Esophagus squamous epithelium (tissue), 4 donors: ENCODE measurements around the gene AHSP.

ENCODE experiments used
- POLR2A ChIP-seq, 4 donors: fragments of 450-650 bp; IDR thresholded peaks; one replicate each; pipeline ENCODE4 v1.6.1; 2017; ENCODE audit warnings: antibody characterized with exemption in 4 of 4, mild to moderate bottlenecking in 4 of 4, moderate library complexity in 3 of 4
- TF ChIP-seq, protein P1 (sequence below), 6 experiments: fragments of 450-650 bp in 4 of 6; fragments of 200-600 bp in 2 of 6; sonication (generic) in 2 of 6; IDR thresholded peaks; one replicate each; pipeline ENCODE4 v1.5.1; 2016 to 2019; ENCODE audit warnings: antibody characterized with exemption in 6 of 6, mild to moderate bottlenecking in 4 of 6, moderate library complexity in 4 of 6

DNA sequence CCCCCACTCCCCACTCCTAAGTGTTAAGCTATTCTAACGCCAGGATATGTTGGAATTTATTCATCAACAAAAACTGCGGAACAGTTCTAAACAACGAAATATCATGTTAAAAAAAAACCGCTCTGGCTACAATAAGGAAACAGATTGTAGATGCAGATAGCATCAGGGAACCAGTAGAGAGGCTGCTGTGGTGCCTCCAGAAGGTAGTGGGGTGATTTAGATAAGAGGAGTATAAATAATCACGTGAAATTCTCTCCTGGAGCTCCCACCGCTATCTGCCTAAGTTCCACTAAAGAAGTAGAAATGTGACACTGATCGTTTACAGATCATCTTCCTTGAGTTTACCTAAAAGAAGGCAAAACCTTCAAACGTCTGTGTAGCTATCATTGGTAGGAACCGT lies 8.0 kb downstream of the AHSP start:
- TF ChIP-seq, protein P1, sequence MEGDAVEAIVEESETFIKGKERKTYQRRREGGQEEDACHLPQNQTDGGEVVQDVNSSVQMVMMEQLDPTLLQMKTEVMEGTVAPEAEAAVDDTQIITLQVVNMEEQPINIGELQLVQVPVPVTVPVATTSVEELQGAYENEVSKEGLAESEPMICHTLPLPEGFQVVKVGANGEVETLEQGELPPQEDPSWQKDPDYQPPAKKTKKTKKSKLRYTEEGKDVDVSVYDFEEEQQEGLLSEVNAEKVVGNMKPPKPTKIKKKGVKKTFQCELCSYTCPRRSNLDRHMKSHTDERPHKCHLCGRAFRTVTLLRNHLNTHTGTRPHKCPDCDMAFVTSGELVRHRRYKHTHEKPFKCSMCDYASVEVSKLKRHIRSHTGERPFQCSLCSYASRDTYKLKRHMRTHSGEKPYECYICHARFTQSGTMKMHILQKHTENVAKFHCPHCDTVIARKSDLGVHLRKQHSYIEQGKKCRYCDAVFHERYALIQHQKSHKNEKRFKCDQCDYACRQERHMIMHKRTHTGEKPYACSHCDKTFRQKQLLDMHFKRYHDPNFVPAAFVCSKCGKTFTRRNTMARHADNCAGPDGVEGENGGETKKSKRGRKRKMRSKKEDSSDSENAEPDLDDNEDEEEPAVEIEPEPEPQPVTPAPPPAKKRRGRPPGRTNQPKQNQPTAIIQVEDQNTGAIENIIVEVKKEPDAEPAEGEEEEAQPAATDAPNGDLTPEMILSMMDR (IDR thresholded peaks at IDR 0.05): no peak
- no peak for TF ChIP-seq POLR2A (IDR thresholded peaks at IDR 0.05)
